Esophagus (tissue), 2 donors: Measurements from ENCODE around the gene MAGEA3. TPM values are rescaled to one million over a fixed set of nuclear protein-coding genes. Genes with fewer than 3 reads are reported as not detected.
"Not testable (repeated sequence)": the region's sequence is repeated elsewhere in the genome, so short reads cannot be mapped to it uniquely, and the experiment has no call there.

Experiments
- H3K27ac ChIP-seq, 2 donors: one replicate each; pipeline ENCODE4 v1.5.1; 2013; ENCODE audit warnings: low read depth in 2 of 2, mild to moderate bottlenecking in 2 of 2, inconsistent platforms in 1 of 2, low read length in 1 of 2, moderate library complexity in 1 of 2
- H3K27me3 ChIP-seq, 2 donors: one replicate each; pipeline ENCODE4 v1.6.1; 2013; ENCODE audit warnings: low read length in 2 of 2, control low read depth in 1 of 2, mild to moderate bottlenecking in 1 of 2; ENCODE audit not compliant: insufficient read depth in 2 of 2, control insufficient read depth in 1 of 2
- H3K36me3 ChIP-seq, 2 donors: one replicate each; pipeline ENCODE4 v1.6.1; 2013; ENCODE audit warnings: low read length in 1 of 2; ENCODE audit not compliant: control insufficient read depth in 2 of 2, insufficient read depth in 2 of 2
- H3K4me1 ChIP-seq, 2 donors: one replicate each; pipeline ENCODE4 v1.6.1; 2013; ENCODE audit warnings: low read length in 1 of 2; ENCODE audit not compliant: control insufficient read depth in 2 of 2, insufficient read depth in 2 of 2
- H3K4me3 ChIP-seq, 2 donors: one replicate each; pipeline ENCODE4 v1.5.1; 2013; ENCODE audit warnings: low read length in 2 of 2, mild to moderate bottlenecking in 2 of 2, low read depth in 1 of 2, moderate library complexity in 1 of 2
- H3K9me3 ChIP-seq, 2 donors: one replicate each; pipeline ENCODE4 v1.6.1; 2013; ENCODE audit warnings: mild to moderate bottlenecking in 2 of 2, low read depth in 1 of 2, low read length in 1 of 2, moderate library complexity in 1 of 2; ENCODE audit not compliant: control insufficient read depth in 2 of 2, insufficient read depth in 1 of 2
- WGBS, 2 donors: extraction: QIAGEN DNeasy Blood & Tissue Kit; methylation state at CpG; one replicate each; pipeline ENCODE4 v1.1.7; 2013; 5-methylcytosine and 5-hydroxymethylcytosine counted together
- polyA plus RNA-seq, 2 donors: library from polyadenylated mRNA; stranded (reverse); fragments of 200-250 nt; gene quantifications; one replicate each; pipeline ENCODE4 v1.2.3, GENCODE V29; 2013
- donor health status: healthy with polysubstance abuse.
- donor health status: Bipolar disorder and iron deficiency.

The MAGEA3 gene, protein sequence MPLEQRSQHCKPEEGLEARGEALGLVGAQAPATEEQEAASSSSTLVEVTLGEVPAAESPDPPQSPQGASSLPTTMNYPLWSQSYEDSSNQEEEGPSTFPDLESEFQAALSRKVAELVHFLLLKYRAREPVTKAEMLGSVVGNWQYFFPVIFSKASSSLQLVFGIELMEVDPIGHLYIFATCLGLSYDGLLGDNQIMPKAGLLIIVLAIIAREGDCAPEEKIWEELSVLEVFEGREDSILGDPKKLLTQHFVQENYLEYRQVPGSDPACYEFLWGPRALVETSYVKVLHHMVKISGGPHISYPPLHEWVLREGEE
- not detected for polyA plus RNA-seq

DNA sequence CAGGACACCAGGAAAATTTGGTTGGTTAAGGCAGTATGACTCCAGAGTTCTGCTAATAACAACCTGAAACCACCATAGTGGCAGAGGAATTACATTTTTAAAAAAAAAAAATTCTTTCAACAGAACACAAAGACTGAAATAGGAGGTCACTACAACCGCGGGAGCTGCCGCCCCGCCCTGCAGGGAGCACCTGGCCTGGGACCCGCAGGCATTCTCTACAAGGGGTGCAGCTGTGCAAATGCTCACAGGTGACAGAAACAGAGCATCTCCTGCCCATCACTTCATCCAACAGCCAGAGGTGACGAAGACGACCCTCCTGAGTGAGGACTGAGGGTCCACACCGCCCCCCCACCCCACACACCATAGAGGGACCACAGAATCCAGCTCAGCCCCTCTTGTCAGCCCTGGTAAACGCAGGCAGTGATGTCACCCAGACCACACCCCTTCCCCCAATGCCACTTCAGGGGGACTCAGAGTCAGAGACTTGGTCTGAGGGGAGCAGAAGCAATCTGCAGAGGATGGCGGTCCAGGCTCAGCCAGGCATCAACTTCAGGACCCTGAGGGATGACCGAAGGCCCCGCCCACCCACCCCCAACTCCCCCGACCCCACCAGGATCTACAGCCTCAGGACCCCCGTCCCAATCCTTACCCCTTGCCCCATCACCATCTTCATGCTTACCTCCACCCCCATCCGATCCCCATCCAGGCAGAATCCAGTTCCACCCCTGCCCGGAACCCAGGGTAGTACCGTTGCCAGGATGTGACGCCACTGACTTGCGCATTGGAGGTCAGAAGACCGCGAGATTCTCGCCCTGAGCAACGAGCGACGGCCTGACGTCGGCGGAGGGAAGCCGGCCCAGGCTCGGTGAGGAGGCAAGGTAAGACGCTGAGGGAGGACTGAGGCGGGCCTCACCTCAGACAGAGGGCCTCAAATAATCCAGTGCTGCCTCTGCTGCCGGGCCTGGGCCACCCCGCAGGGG lies at the start of gene MAGEA3:
TSS of gene MAGEA3 (plus strand) at position 843 of the 980 bp plus-strand sequence. CDS start 2,039 bp downstream, outside the sequence.
- 66 to 69% methylated on average over 5 to 6 of the region's 34 CpGs for WGBS, 2 donors
- H3K4me1 ChIP-seq, H3K4me3 ChIP-seq, H3K36me3 ChIP-seq, H3K27ac ChIP-seq, H3K9me3 ChIP-seq, H3K27me3 ChIP-seq: not testable (repeated sequence)

DNA sequence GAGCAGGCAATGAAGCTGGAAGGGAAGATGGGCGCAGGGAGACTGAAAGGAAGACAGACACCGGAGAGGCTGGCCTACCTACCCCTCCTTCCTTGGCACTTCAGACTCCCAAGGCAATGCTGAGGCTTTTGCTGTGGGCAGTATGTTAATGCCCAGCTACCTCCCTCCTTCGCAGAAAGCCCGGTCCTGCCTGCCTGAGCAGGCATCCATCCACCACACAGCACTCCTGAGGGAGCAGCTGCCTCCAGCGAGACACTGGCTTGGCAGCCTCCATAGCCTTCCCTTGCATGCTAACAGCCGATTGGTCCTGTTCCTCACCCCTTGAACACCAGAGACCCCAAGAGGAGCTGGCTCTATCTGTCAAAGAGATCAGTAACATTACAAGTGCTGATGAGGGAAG lies 46.5 kb upstream of the MAGEA3 start:
- Histone ChIP-seq H3K36me3 (no peaks in the 10 kb centered on the region), H3K9me3 (no peaks in the 10 kb centered on the region), H3K4me1 (no peaks in the 10 kb centered on the region), H3K27me3 (no peaks in the 10 kb centered on the region), H3K4me3 (no peak overlapping the region), H3K27ac (no peak overlapping the region)
- WGBS, 2 donors = 90 to 94% methylated on average over 6 of the region's 6 CpGs

DNA sequence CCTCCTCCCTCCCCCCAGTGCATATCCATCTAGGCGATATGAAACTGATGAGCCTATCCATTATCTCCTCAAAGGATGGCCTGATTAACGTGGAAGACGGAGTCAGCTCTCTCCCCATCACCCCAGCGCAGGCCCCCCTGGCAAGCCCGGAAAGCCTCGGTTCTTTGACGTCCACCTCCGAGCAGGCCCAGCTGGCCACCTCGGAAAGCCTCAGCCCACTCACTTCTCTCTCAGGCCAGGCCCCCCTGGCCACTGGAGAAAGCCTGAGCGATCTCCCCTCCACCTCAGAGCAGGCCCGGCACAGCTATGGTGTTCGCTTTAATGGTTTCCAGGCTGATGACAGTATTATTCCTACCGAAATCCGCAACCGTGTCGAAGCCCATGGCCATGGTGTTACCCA lies 46.1 kb upstream of the MAGEA3 start:
- no peak overlapping the region for H3K4me3 ChIP-seq
- no peaks in the 10 kb centered on the region for H3K36me3 ChIP-seq
- no peaks in the 10 kb centered on the region for H3K4me1 ChIP-seq
- WGBS, 2 donors = 87 to 95% methylated on average over 16 of the region's 16 CpGs
- no peak overlapping the region for H3K27ac ChIP-seq
- no peaks in the 10 kb centered on the region for H3K9me3 ChIP-seq
- no peaks in the 10 kb centered on the region for H3K27me3 ChIP-seq

DNA sequence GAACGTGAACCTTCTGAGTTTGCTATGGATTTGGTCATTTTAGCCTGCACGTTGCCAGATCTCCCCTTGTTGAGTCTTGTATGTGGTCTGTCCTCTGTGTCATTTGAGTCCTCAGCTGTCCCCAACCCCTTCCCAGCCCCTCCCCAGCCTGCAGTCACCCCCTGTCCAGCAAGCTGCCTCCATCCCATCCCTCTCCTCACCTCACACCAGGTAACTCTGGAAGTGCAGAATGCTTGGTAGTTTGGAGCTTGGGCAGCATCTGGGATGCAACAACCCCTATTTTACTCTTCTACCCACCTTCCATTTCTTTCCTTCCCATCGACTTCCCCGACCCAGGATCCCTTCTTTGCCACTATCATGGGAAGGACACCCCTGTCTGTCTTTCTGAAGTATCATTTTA lies 42.5 kb upstream of the MAGEA3 start:
- Histone ChIP-seq H3K36me3 (no peaks in the 10 kb centered on the region), H3K27me3 (no peaks in the 10 kb centered on the region), H3K4me3 (no peak overlapping the region), H3K27ac (no peak overlapping the region), H3K4me1 (no peaks in the 10 kb centered on the region), H3K9me3 (no peaks in the 10 kb centered on the region)
- WGBS, 2 donors = 67 to 82% methylated on average over 4 of the region's 4 CpGs

DNA sequence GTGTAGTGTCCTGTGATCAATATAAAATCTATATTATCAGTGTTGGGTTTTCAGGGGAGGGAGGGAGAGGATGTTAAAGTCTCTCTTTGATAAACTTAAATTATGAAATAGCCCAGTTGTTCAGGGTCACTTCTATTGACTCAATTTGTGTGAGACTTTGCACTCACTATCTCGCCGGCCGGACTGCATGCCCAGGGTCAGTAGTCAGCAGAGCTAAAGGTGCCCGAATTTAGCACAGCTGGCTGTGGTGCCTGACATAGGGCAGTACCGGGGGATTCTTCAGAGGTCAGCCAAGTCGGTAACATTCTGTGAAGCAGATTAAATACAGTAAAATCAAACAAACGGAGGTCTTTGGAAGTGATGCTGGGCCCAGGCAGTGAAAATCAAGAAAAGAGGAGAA lies 41.7 kb upstream of the MAGEA3 start:
- Histone ChIP-seq H3K4me3 (no peak overlapping the region), H3K9me3 (no peaks in the 10 kb centered on the region), H3K36me3 (no peaks in the 10 kb centered on the region), H3K4me1 (no peaks in the 10 kb centered on the region), H3K27ac (no peak overlapping the region), H3K27me3 (no peaks in the 10 kb centered on the region)
- WGBS, 2 donors = 75 to 88% methylated on average over 7 of the region's 7 CpGs

DNA sequence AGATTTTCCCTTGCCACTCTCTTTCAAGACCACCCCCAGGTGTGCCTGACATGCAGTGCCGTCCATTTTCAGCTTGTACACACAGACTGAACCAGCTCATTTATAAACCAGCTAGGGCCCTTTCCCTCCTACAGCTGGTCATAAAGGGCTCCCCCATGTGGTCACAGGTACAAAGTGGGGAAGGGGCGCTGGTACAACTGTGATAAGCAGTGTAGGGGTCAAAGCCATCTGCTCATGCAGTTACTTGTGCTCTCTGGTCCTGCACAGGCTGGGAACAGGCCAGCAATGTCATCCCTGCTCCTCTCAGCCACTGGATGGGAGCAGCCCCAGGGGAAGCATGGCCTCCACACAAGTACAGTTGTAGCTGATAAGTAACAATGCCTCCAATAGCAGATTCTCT lies 40.3 kb upstream of the MAGEA3 start:
- Histone ChIP-seq H3K36me3 (no peaks in the 10 kb centered on the region), H3K4me3 (no peak overlapping the region), H3K27ac (no peak overlapping the region), H3K4me1 (no peaks in the 10 kb centered on the region), H3K27me3 (no peaks in the 10 kb centered on the region), H3K9me3 (no peaks in the 10 kb centered on the region)
- 28 to 41% methylated on average over 2 of the region's 2 CpGs for WGBS, 2 donors

DNA sequence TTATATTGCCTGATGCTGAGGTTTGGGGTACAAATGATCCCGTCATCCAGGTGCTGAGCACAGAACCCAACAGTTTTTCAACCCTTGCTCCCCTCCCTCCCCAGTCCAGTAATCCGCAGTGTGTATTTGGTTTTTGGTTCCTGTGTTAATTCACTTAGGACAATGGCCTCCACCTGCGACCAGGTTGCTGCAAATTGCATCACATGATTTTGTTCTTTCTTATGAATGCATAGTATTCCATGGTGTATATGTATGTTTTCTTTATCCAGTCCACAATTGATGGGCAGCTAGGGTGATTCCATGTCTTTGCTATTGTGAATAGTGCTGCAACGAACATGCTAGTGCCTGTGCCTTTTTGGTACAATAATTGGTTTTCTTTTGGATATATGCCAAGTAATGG lies 35.5 kb upstream of the MAGEA3 start:
- no peaks in the 10 kb centered on the region for H3K27me3 ChIP-seq
- H3K4me3 ChIP-seq = no peak overlapping the region
- H3K36me3 ChIP-seq = no peaks in the 10 kb centered on the region
- H3K9me3 ChIP-seq = no peaks in the 10 kb centered on the region
- H3K27ac ChIP-seq = no peak overlapping the region
- H3K4me1 ChIP-seq = no peaks in the 10 kb centered on the region
- 41 to 46% methylated on average over 4 of the region's 4 CpGs for WGBS, 2 donors

DNA sequence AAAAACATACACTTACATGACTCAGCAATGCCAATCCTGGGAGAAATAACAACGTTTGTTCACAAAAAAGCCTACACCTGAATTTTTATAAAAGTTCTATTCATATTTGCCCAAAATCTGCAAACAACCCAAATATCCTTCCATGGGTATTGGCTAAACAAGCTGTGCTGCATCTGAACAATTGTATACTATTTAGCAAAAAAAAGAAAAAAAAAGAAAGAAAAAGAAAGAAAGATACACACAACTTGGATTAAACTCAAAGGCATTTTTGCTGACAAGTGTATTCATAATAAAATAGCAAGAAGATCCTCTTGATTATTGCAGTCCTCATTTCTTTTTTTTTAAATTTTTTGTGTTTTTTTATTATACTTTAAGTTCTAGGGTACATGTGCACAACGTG lies 24.5 kb upstream of the MAGEA3 start:
- H3K4me1 ChIP-seq = no peaks in the 10 kb centered on the region
- H3K36me3 ChIP-seq = no peaks in the 10 kb centered on the region
- H3K4me3 ChIP-seq = no peak overlapping the region
- WGBS, 2 donors = 70 to 84% methylated on average over 2 of the region's 2 CpGs
- no peaks in the 10 kb centered on the region for H3K9me3 ChIP-seq
- peaks cover 0 to 2% of the 10 kb centered on the region in 2 donors for H3K27me3 ChIP-seq
- no peak overlapping the region for H3K27ac ChIP-seq

DNA sequence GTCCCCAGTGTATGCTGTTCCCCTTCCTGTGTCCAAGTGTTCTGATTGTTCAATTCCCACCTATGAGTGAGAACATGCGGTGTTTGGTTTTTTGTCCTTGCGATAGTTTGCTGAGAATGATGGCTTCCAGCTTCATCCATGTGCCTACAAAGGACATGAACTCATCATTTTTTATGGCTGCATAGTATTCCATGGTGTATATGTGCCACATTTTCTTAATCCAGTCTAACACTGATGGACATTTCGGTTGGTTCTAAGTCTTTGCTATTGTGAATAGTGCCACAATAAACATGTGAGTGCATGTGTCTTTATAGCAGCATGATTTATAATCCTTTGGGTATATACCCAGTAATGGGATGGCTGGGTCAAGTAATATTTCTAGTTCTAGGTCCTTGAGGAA lies 23.9 kb upstream of the MAGEA3 start:
- H3K27ac ChIP-seq, H3K4me3 ChIP-seq, H3K36me3 ChIP-seq, H3K27me3 ChIP-seq, H3K9me3 ChIP-seq, H3K4me1 ChIP-seq: not testable (repeated sequence)
- WGBS, 2 donors = 90% methylated on average over 3 of the region's 3 CpGs
